HepG2 (cell line): ENCODE measurements around the gene RRP9. TPM values are rescaled to one million over a fixed set of nuclear protein-coding genes. Genes with fewer than 3 reads are reported as not detected.

ENCODE experiments used
- ATAC-seq: fragments of 200-7000 bp; cut with Tn5 transposase; 3 replicates; pipeline ENCODE4 v1.9.1; 2020; ENCODE audit warnings: mild to moderate bottlenecking, moderate library complexity
- BruUV-seq: library from RNA; stranded (reverse); fragments of 400-500 nt; replicated peaks from 2 replicates; lab custom pipeline; 2021; lab: Mats Ljungman, UMichigan
- CTCF ChIA-PET: fragments of 300-600 bp; formaldehyde crosslinking; extraction: SDS; loops from one replicate; lab custom pipeline; 2021; ENCODE audit warnings: low total read pairs, inconsistent platforms, low intra/inter-chr PET ratio; lab: Yijun Ruan, JAX
- POLR2A ChIA-PET: fragments of 350-600 bp; sonication (Branson Sonifier 250); formaldehyde crosslinking; loops from one replicate; lab custom pipeline; 2020; ENCODE audit warnings: antibody characterized with exemption, inconsistent platforms; lab: Yijun Ruan, JAX
- DNase-seq: peaks from one replicate; pipeline ENCODE4 v3.0.0-alpha.2; 2015; ENCODE audit warnings: low spot score
- FAIRE-seq: peaks from 3 replicates; lab custom pipeline; 2011; peaks lifted over from hg19 to GRCh38; lab: Jason Lieb, UNC
- H2AFZ ChIP-seq: one replicate; pipeline ENCODE4 v1.6.1; 2011; ENCODE audit warnings: low read length, inconsistent platforms
- H3K27ac ChIP-seq: fragments of 300-600 bp; 3 replicates; pipeline ENCODE4 v1.8.0; 2011; ENCODE audit warnings: mixed run types, mild to moderate bottlenecking, mixed read lengths, low read length, inconsistent platforms; ENCODE audit not compliant: insufficient read depth; ENCODE audit errors: extremely low read length
- H3K27me3 ChIP-seq, 2 experiments: fragments of 200-600 bp in 1 of 2; 2 replicates in 1 of 2; 3 replicates in 1 of 2; pipeline versions ENCODE4 v1.6.0 to v1.8.0; 2011; ENCODE audit warnings: low read length in 2 of 2, mild to moderate bottlenecking in 2 of 2, moderate library complexity in 2 of 2, inconsistent platforms in 1 of 2; ENCODE audit not compliant: insufficient read depth in 2 of 2, control insufficient read depth in 1 of 2
- H3K36me3 ChIP-seq, 2 experiments: fragments of 200-600 bp in 1 of 2; replicated peaks in 1 of 2; 2 replicates in 1 of 2; 3 replicates in 1 of 2; pipeline versions ENCODE4 v1.5.1 to v1.8.0; 2011; ENCODE audit warnings: low read length in 2 of 2, inconsistent platforms in 1 of 2; ENCODE audit not compliant: insufficient read depth in 2 of 2, control insufficient read depth in 1 of 2
- H3K4me1 ChIP-seq: 2 replicates; pipeline ENCODE4 v1.5.1; 2012; ENCODE audit warnings: low read length, inconsistent platforms; ENCODE audit not compliant: insufficient read depth
- H3K4me2 ChIP-seq: 2 replicates; pipeline ENCODE4 v1.6.0; 2011; ENCODE audit warnings: low read depth, low read length, inconsistent platforms
- H3K4me3 ChIP-seq, 3 experiments: fragments of 200-600 bp in 1 of 3; sonication (generic), shearing (Covaris generic) in 1 of 3; replicated peaks in 1 of 3; 2 replicates each; pipeline ENCODE4 v1.5.1; 2011 to 2016; ENCODE audit warnings: low read length in 3 of 3, inconsistent platforms in 2 of 3, low read depth in 2 of 3, mild to moderate bottlenecking in 2 of 3, control low read depth in 1 of 3, mixed read lengths in 1 of 3; ENCODE audit not compliant: insufficient read depth in 1 of 3
- H3K79me2 ChIP-seq: one replicate; pipeline ENCODE4 v1.6.1; 2011; ENCODE audit warnings: low read length, inconsistent platforms; ENCODE audit not compliant: insufficient read depth
- H3K9ac ChIP-seq: 2 replicates; pipeline ENCODE4 v1.6.0; 2011; ENCODE audit warnings: mild to moderate bottlenecking, low read depth, low read length, inconsistent platforms; ENCODE audit not compliant: insufficient read depth
- H3K9me3 ChIP-seq: 2 replicates; pipeline ENCODE4 v1.5.1; 2012; ENCODE audit warnings: mild to moderate bottlenecking, low read length
- H4K20me1 ChIP-seq: 2 replicates; pipeline ENCODE4 v1.6.0; 2011; ENCODE audit warnings: inconsistent platforms, mild to moderate bottlenecking, low read length, moderate library complexity; ENCODE audit not compliant: insufficient read depth
- ATF2 ChIP-seq: sonication (generic); formaldehyde crosslinking; IDR thresholded peaks from 2 replicates; pipeline ENCODE4 v1.4.0; 2020; ENCODE audit warnings: missing genetic modification reagents
- DDIT3 ChIP-seq: sonication (generic); formaldehyde crosslinking; IDR thresholded peaks from 2 replicates; pipeline ENCODE4 v1.4.0; 2020; ENCODE audit warnings: mild to moderate bottlenecking, missing genetic modification reagents
- EED ChIP-seq: sonication (generic); formaldehyde crosslinking; IDR thresholded peaks from 2 replicates; pipeline ENCODE4 v1.5.0; 2020; ENCODE audit warnings: mild to moderate bottlenecking, missing genetic modification reagents
- FOXO1 ChIP-seq: sonication (generic); formaldehyde crosslinking; IDR thresholded peaks from 2 replicates; pipeline ENCODE4 v1.4.0; 2020; ENCODE audit warnings: missing genetic modification reagents
- MAF1 ChIP-seq: sonication (generic); formaldehyde crosslinking; IDR thresholded peaks from 2 replicates; pipeline ENCODE4 v1.5.0; 2020; ENCODE audit warnings: missing genetic modification reagents, borderline replicate concordance
- MTA3 ChIP-seq: sonication (generic); formaldehyde crosslinking; IDR thresholded peaks from 2 replicates; pipeline ENCODE4 v1.4.0; 2020; ENCODE audit warnings: missing genetic modification reagents
- PITX1 ChIP-seq: sonication (generic); formaldehyde crosslinking; IDR thresholded peaks from 2 replicates; pipeline ENCODE4 v1.5.1; 2020; ENCODE audit warnings: mild to moderate bottlenecking, missing genetic modification reagents
- POGK ChIP-seq: sonication (generic); formaldehyde crosslinking; conservative IDR thresholded peaks from 2 replicates; pipeline ENCODE4 v1.8.0; 2022; ENCODE audit warnings: mild to moderate bottlenecking, moderate library complexity, missing genetic modification reagents
- TEAD3 ChIP-seq: optimal IDR thresholded peaks from 2 replicates; pipeline ENCODE3; 2016; ENCODE audit warnings: borderline replicate concordance
- THAP7 ChIP-seq: sonication (generic); formaldehyde crosslinking; IDR thresholded peaks from 2 replicates; pipeline ENCODE4 v1.8.1; 2023; ENCODE audit warnings: mild to moderate bottlenecking, missing genetic modification reagents
- UBTF ChIP-seq: sonication (generic); formaldehyde crosslinking; IDR thresholded peaks from 2 replicates; pipeline ENCODE4 v1.4.0; 2020; ENCODE audit warnings: mild to moderate bottlenecking, missing genetic modification reagents
- ZNF292 ChIP-seq: sonication (generic); formaldehyde crosslinking; IDR thresholded peaks from 2 replicates; pipeline ENCODE4 v1.8.1; 2022; ENCODE audit warnings: mild to moderate bottlenecking, low read depth, missing genetic modification reagents, borderline replicate concordance
- ZNF362 ChIP-seq: sonication (generic); formaldehyde crosslinking; IDR thresholded peaks from 2 replicates; pipeline ENCODE4 v1.4.0; 2020; ENCODE audit warnings: missing genetic modification reagents, mild to moderate bottlenecking, borderline replicate concordance
- WGBS: methylation state at CpG from one replicate; pipeline ENCODE4 v1.1.6; 2017; ENCODE audit warnings: low lambda C conversion rate; 5-methylcytosine and 5-hydroxymethylcytosine counted together
- in situ Hi-C: cut with HindIII; loops from 2 replicates; pipeline ENCODE4 v1.10.0; 2017; ENCODE audit warnings: low pct_unique_long_range_greater_than_20kb; ENCODE audit not compliant: extremely low pct_ligation_motif_present
- intact Hi-C: fragments of 100-400 bp; cut with micrococcal nuclease; formaldehyde crosslinking; loops from one replicate; pipeline ENCODE4 v1.10.0; 2022; ENCODE audit not compliant: unreplicated experiment
- polyA plus RNA-seq, 8 experiments: library from polyadenylated mRNA; depleted of rRNA in 3 of 8; stranded (reverse) in 7 of 8; unstranded in 1 of 8; fragments of >200 nt; fragmentation: Illumina TruSeq in 4 of 8; extraction: Trizol in 4 of 8; gene quantifications; 2 replicates each; pipeline versions ENCODE4 v1.2.1 to v1.2.3, GENCODE V29; 2011 to 2016; ENCODE audit warnings: low read depth in 4 of 8, missing spikeins in 1 of 8, mixed read lengths in 1 of 8; ENCODE audit not compliant: insufficient read depth in 1 of 8
- total RNA-seq, 5 experiments: library from RNA; depleted of rRNA; stranded (reverse); fragments of >200 nt; fragmentation: Illumina TruSeq; extraction: Trizol; gene quantifications; 2 replicates each; pipeline ENCODE4 v1.2.3, GENCODE V29; 2016; ENCODE audit warnings: low read depth in 1 of 5

Gene RRP9
- total and polyA plus RNA-seq, 2 of the 13 experiments (the other 11 are each of a cell fraction or from before 2014, with no cell fraction given): 14.8 to 44.0 TPM

GRCh38 chr3:51935886-51936755 lies 5.6 kb downstream of the RRP9 start:
- no peaks in the 10 kb centered on the region; the same call in 1 of the 2 replicates for H4K20me1 ChIP-seq
- H3K79me2 ChIP-seq: peaks cover 26% of the 10 kb centered on the region
- 97% methylated on average over 25 of the region's 25 CpGs for WGBS
- no peaks in the 10 kb centered on the region; a peak in 1 of 5 replicates for H3K27me3 ChIP-seq
- no peak overlapping the region for H2AFZ ChIP-seq
- in situ Hi-C loops: no loop called here
- DNase-seq (no peak), ATAC-seq (no peak), FAIRE-seq (no peak)
- H3K36me3 ChIP-seq: peaks cover 21 to 59% of the 10 kb centered on the region in 2 experiments; a peak in 4 of 5 replicates
- H3K4me2 ChIP-seq: no peak overlapping the region
- no TSS peak for BruUV-seq
- ChIA-PET POLR2A (no interaction called here), CTCF (no interaction called here)
- no peak for TF ChIP-seq THAP7 (CRISPR knock-in tag)
- no peak for TF ChIP-seq UBTF (CRISPR knock-in tag)
- TF ChIP-seq EED (CRISPR knock-in tag): no peak
- no peak for TF ChIP-seq ATF2 (CRISPR knock-in tag)
- no peak for TF ChIP-seq ZNF292
- no peak for TF ChIP-seq MAF1
- TF ChIP-seq DDIT3 (CRISPR knock-in tag): no peak
- no peak for TF ChIP-seq ZNF362 (CRISPR knock-in tag)
- TF ChIP-seq POGK (CRISPR knock-in tag): no peak
- no peak for TF ChIP-seq MTA3 (CRISPR knock-in tag)
- TF ChIP-seq FOXO1 (CRISPR knock-in tag): no peak
- no peak for TF ChIP-seq PITX1 (CRISPR knock-in tag)
- TF ChIP-seq TEAD3: no peak
- no peak overlapping the region for H3K4me3 ChIP-seq
- H3K9me3 ChIP-seq: no peaks in the 10 kb centered on the region
- intact Hi-C loops: no loop called here
- H3K4me1 ChIP-seq: peaks cover 24% of the 10 kb centered on the region
- no peak overlapping the region for H3K9ac ChIP-seq
- no peak overlapping the region for H3K27ac ChIP-seq
